H9 (cell line): ENCODE measurements around the gene RHOB. TPM values are rescaled to one million over a fixed set of nuclear protein-coding genes. Genes with fewer than 3 reads are reported as not detected.

Source experiments
- DNase-seq: peaks from one replicate; pipeline ENCODE4 v3.0.0-alpha.2; 2017
- H2AFZ ChIP-seq: one replicate; pipeline ENCODE4 v1.6.1; 2013; ENCODE audit warnings: mild to moderate bottlenecking, low read length, control low read depth, moderate library complexity
- H2AK5ac ChIP-seq: 2 replicates; pipeline ENCODE4 v1.6.1; 2013; ENCODE audit warnings: low read length, control low read depth, mixed read lengths; ENCODE audit not compliant: insufficient read length
- H2BK120ac ChIP-seq: one replicate; pipeline ENCODE4 v1.6.1; 2013; ENCODE audit warnings: low read depth, mild to moderate bottlenecking, low read length, control low read depth, inconsistent platforms; ENCODE audit not compliant: poor library complexity, severe bottlenecking
- H2BK12ac ChIP-seq: 2 replicates; pipeline ENCODE4 v1.6.1; 2013; ENCODE audit warnings: low read length, control low read depth, mixed read lengths, low read depth; ENCODE audit not compliant: insufficient read length
- H2BK15ac ChIP-seq: 2 replicates; pipeline ENCODE4 v1.6.1; 2013; ENCODE audit warnings: low read depth, low read length, control low read depth
- H2BK20ac ChIP-seq: one replicate; pipeline ENCODE4 v1.6.1; 2013; ENCODE audit warnings: low read depth, mild to moderate bottlenecking, low read length, control low read depth, inconsistent platforms; ENCODE audit not compliant: poor library complexity, severe bottlenecking
- H2BK5ac ChIP-seq: 2 replicates; pipeline ENCODE4 v1.6.1; 2013; ENCODE audit warnings: low read length, control low read depth, mixed read lengths; ENCODE audit not compliant: insufficient read length
- H3K14ac ChIP-seq: 2 replicates; pipeline ENCODE4 v1.6.1; 2013; ENCODE audit warnings: low read length, control low read depth; ENCODE audit not compliant: insufficient read depth
- H3K18ac ChIP-seq: 2 replicates; pipeline ENCODE4 v1.6.1; 2013; ENCODE audit warnings: low read depth, mild to moderate bottlenecking, mixed read lengths, low read length, control low read depth; ENCODE audit not compliant: insufficient read length
- H3K23ac ChIP-seq: 2 replicates; pipeline ENCODE4 v1.6.1; 2013; ENCODE audit warnings: low read length, control low read depth, mixed read lengths, low read depth; ENCODE audit not compliant: insufficient read length
- H3K23me2 ChIP-seq: 2 replicates; pipeline ENCODE4 v1.6.1; 2013; ENCODE audit warnings: low read depth, mild to moderate bottlenecking, mixed read lengths, low read length, control low read depth; ENCODE audit not compliant: insufficient read length, poor library complexity, severe bottlenecking
- H3K27ac ChIP-seq: 2 replicates; pipeline ENCODE4 v1.5.1; 2013; ENCODE audit warnings: low read length, control low read depth, mixed read lengths, low read depth; ENCODE audit not compliant: insufficient read length
- H3K27me3 ChIP-seq: 2 replicates; pipeline ENCODE4 v1.6.1; 2013; ENCODE audit warnings: low read length, control low read depth, inconsistent platforms; ENCODE audit not compliant: insufficient read depth
- H3K4ac ChIP-seq: 2 replicates; pipeline ENCODE4 v1.6.1; 2013; ENCODE audit warnings: low read depth, mild to moderate bottlenecking, control low read depth, inconsistent platforms, low read length, moderate library complexity
- H3K4me1 ChIP-seq: 2 replicates; pipeline ENCODE4 v1.6.1; 2013; ENCODE audit warnings: low read length, control low read depth, inconsistent platforms; ENCODE audit not compliant: insufficient read depth
- H3K4me2 ChIP-seq: 2 replicates; pipeline ENCODE4 v1.6.1; 2013; ENCODE audit warnings: low read length, control low read depth, mixed read lengths; ENCODE audit not compliant: insufficient read length, insufficient read depth
- H3K56ac ChIP-seq: 2 replicates; pipeline ENCODE4 v1.6.1; 2013; ENCODE audit warnings: low read depth, mild to moderate bottlenecking, mixed read lengths, low read length, control low read depth; ENCODE audit not compliant: insufficient read length
- H3K79me1 ChIP-seq: 2 replicates; pipeline ENCODE4 v1.6.1; 2013; ENCODE audit warnings: low read depth, mild to moderate bottlenecking, moderate library complexity, low read length, control low read depth, inconsistent platforms; ENCODE audit not compliant: insufficient read depth, poor library complexity, severe bottlenecking
- H3K79me2 ChIP-seq: 2 replicates; pipeline ENCODE4 v1.6.1; 2013; ENCODE audit warnings: low read length, control low read depth, inconsistent platforms; ENCODE audit not compliant: insufficient read depth
- H3K9ac ChIP-seq: 2 replicates; pipeline ENCODE4 v1.6.1; 2013; ENCODE audit warnings: low read length, control low read depth, mixed read lengths; ENCODE audit not compliant: insufficient read length; ENCODE audit errors: extremely low read depth
- H3K9me3 ChIP-seq: one replicate; pipeline ENCODE4 v1.6.1; 2013; ENCODE audit warnings: low read depth, low read length, inconsistent platforms; ENCODE audit not compliant: control insufficient read depth
- H3T11ph ChIP-seq: one replicate; pipeline ENCODE4 v1.6.1; 2013; ENCODE audit warnings: mild to moderate bottlenecking, low read length, control low read depth, inconsistent platforms
- H4K20me1 ChIP-seq: one replicate; pipeline ENCODE4 v1.6.1; 2013; ENCODE audit not compliant: control insufficient read depth, insufficient read length, insufficient read depth
- H4K5ac ChIP-seq: 2 replicates; pipeline ENCODE4 v1.6.1; 2013; ENCODE audit warnings: low read depth, mild to moderate bottlenecking, mixed read lengths, low read length, control low read depth; ENCODE audit not compliant: insufficient read length
- H4K8ac ChIP-seq: replicated peaks from 2 replicates; pipeline ENCODE4 v1.6.1; 2013; ENCODE audit warnings: low read length, control low read depth, mixed read lengths, low read depth; ENCODE audit not compliant: insufficient read length
- H4K91ac ChIP-seq: 2 replicates; pipeline ENCODE4 v1.6.1; 2013; ENCODE audit warnings: low read depth, mild to moderate bottlenecking, moderate library complexity, mixed read lengths, low read length, control low read depth; ENCODE audit not compliant: insufficient read length
- H3K27ac Mint-ChIP-seq, 3 experiments: 2 replicates in 2 of 3; 3 replicates in 1 of 3; pipeline ENCODE4 v1.8.0; 2020 to 2021; ENCODE audit warnings: mixed read lengths in 3 of 3, mild to moderate bottlenecking in 1 of 3, moderate library complexity in 1 of 3
- H3K27me3 Mint-ChIP-seq: 2 replicates; pipeline ENCODE4 v1.8.0; 2021; ENCODE audit warnings: low read depth, mild to moderate bottlenecking, moderate library complexity, mixed read lengths
- H3K36me3 Mint-ChIP-seq, 3 experiments: 2 replicates in 2 of 3; 3 replicates in 1 of 3; pipeline ENCODE4 v1.8.0; 2020 to 2021; ENCODE audit warnings: low read depth in 3 of 3, mixed read lengths in 3 of 3; ENCODE audit not compliant: insufficient read depth in 1 of 3
- H3K4me1 Mint-ChIP-seq, 2 experiments: 2 replicates each; pipeline ENCODE4 v1.8.0; 2020; ENCODE audit warnings: mixed read lengths in 2 of 2
- H3K4me3 Mint-ChIP-seq, 2 experiments: 2 replicates in 1 of 2; 3 replicates in 1 of 2; pipeline ENCODE4 v1.8.0; 2020 to 2021; ENCODE audit warnings: mild to moderate bottlenecking in 2 of 2, mixed read lengths in 2 of 2, moderate library complexity in 1 of 2
- H3K9me3 Mint-ChIP-seq, 2 experiments: 2 replicates in 1 of 2; 3 replicates in 1 of 2; pipeline ENCODE4 v1.8.0; 2020; ENCODE audit warnings: mild to moderate bottlenecking in 2 of 2, mixed read lengths in 2 of 2, moderate library complexity in 1 of 2
- WGBS: extraction: QIAGEN DNeasy Blood & Tissue Kit; methylation state at CpG from one replicate; pipeline ENCODE4 v1.1.7; 2013; ENCODE audit warnings: missing lambda C conversion rate, low lambda C conversion rate, mixed read lengths; ENCODE audit not compliant: insufficient read length; ENCODE audit errors: extremely low coverage; 5-methylcytosine and 5-hydroxymethylcytosine counted together
- total RNA-seq: library from RNA; stranded (reverse); gene quantifications from 2 replicates; pipeline ENCODE4 v1.2.1, GENCODE V29; 2021
- TF ChIP-seq, protein P1 (sequence below): fragments of 200-600 bp; sonication (generic); conservative IDR thresholded peaks from 3 replicates; pipeline ENCODE4 v1.8.0; 2021; ENCODE audit warnings: antibody characterized with exemption, mild to moderate bottlenecking

RHOB gene
- total RNA-seq, 1 experiment from 2014 or later, result 10.3 TPM

- Histone ChIP-seq H2BK120ac (no peak overlapping the region), H3K4me1 (peaks cover 2% of the 10 kb centered on the region; the same call in 1 of the 2 replicates), H3K23me2 (no peaks in the 10 kb centered on the region), H3K4ac (no peak overlapping the region), H3K18ac (no peak overlapping the region), H2AFZ (no peak overlapping the region), H3T11ph (no peak overlapping the region), H3K9me3 (no peaks in the 10 kb centered on the region), H3K27me3 (no peaks in the 10 kb centered on the region), H4K5ac (no peak overlapping the region), H4K8ac (no peak overlapping the region), H4K91ac (no peak overlapping the region), H3K79me1 (no peaks in the 10 kb centered on the region), H4K20me1 (no peaks in the 10 kb centered on the region), H3K9ac (no peak overlapping the region), H2BK12ac (no peak overlapping the region), H3K14ac (no peak overlapping the region), H3K27ac (no peak overlapping the region), H3K56ac (no peak overlapping the region), H2BK5ac (no peak overlapping the region), H2BK20ac (no peak overlapping the region), H2AK5ac (no peak overlapping the region), H3K79me2 (no peaks in the 10 kb centered on the region), H3K4me2 (no peak overlapping the region), H3K23ac (no peak overlapping the region), H2BK15ac (no peak overlapping the region)
- peaks cover 30 to 36% of the 10 kb centered on the region in 2 experiments for H3K4me1 Mint-ChIP-seq
- peak; percentile 55 for DNase-seq
- peaks cover 55% of the 10 kb centered on the region for H3K27me3 Mint-ChIP-seq
- peak overlapping the region in 1 of 2 experiments; percentile 38; a peak in 1 of 5 replicates for H3K4me3 Mint-ChIP-seq
- TF ChIP-seq, protein P1, sequence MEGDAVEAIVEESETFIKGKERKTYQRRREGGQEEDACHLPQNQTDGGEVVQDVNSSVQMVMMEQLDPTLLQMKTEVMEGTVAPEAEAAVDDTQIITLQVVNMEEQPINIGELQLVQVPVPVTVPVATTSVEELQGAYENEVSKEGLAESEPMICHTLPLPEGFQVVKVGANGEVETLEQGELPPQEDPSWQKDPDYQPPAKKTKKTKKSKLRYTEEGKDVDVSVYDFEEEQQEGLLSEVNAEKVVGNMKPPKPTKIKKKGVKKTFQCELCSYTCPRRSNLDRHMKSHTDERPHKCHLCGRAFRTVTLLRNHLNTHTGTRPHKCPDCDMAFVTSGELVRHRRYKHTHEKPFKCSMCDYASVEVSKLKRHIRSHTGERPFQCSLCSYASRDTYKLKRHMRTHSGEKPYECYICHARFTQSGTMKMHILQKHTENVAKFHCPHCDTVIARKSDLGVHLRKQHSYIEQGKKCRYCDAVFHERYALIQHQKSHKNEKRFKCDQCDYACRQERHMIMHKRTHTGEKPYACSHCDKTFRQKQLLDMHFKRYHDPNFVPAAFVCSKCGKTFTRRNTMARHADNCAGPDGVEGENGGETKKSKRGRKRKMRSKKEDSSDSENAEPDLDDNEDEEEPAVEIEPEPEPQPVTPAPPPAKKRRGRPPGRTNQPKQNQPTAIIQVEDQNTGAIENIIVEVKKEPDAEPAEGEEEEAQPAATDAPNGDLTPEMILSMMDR, result no peak
- H3K36me3 Mint-ChIP-seq, result no peaks in the 10 kb centered on the region
- WGBS, result no CpG with 5 or more reads among the region's 9 CpGs
- no peaks in the 10 kb centered on the region for H3K9me3 Mint-ChIP-seq
- no peak overlapping the region for H3K27ac Mint-ChIP-seq
These were observed 40.7 kb downstream of the RHOB start for GRCh38 chr2:20487392-20488174.
